ENCODE measurements around the gene EPB41L4B.
"Not testable (repeated sequence)": the region's sequence is repeated elsewhere in the genome, so short reads cannot be mapped to it uniquely, and the experiment has no call there.

The EPB41L4B gene

DNA sequence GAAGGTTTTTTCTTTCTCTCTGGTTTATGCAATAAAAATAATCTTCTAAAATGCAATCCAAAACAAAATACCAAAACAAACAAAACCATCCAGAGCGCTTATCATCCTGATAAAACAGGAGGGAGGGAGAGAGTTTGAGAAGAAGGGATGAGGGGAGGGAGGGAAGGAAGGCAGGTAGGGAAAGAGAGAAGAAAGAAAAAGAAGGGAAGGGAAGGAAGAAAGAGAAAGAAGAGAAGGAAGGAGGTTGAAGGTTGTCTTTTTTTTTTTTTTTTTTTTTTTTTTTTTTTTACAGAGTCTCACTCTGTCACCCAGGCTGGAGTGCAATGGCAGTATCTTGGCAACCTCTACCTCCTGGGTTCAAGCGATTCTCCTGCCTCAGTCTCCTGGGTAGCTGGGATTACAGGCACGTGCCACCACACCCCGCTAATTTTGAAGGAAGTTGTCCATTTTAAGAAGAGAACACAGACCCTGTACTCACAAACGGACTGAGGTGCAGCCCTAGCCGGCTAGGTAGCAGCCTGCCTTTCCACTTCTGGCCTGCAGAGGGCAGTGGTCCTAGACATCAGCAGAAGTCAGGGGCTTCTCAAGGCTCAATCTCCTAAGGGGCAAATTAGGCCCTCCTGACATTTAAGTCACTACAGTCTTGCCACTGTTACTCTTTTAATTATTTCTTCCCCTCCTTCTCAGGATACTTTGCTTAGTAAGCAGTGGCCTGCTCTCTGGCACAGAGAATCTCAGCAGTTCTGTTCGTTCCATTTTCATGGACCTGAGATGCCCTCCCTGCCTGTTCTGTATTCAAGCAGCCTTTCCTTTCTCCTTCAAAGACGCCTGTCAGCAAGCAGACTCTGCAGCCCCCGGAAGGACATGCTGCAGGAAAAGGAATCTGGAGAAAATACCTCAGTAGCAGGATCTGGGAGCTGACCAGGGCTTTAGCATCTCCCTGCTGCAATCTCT is 76.4 kb downstream of the EPB41L4B start:
- DNase-seq (ENCODE audit: low read depth) = peak; percentile 71

GRCh38 chr9:109242741-109243140 is 78.1 kb downstream of the EPB41L4B start:
- DNase-seq (ENCODE audit: low read depth) = no peak

- no peak for DNase-seq (ENCODE audit: low read depth)
Measured at GRCh38 chr9:109242014-109242413, 78.8 kb downstream of the EPB41L4B start.

DNA sequence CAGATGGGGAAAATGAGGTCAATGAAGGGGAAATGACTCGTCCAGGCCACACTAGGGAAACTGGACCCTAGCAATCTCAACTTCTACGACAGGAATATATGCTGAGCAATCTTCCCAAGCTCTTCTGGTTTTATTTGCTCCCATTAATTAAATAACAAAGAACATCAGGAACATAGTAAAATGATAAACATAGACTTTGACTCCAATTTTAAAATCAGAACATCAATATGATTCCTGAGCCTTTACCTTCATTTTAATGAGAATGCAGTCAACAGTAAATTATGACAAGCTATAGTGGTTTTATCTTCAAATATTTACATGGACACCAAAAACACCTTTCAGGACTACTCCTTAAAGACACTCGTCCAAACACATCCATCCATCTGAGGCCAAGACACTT is 79.7 kb downstream of the EPB41L4B start:
- no peak for DNase-seq (ENCODE audit: low read depth)

DNA sequence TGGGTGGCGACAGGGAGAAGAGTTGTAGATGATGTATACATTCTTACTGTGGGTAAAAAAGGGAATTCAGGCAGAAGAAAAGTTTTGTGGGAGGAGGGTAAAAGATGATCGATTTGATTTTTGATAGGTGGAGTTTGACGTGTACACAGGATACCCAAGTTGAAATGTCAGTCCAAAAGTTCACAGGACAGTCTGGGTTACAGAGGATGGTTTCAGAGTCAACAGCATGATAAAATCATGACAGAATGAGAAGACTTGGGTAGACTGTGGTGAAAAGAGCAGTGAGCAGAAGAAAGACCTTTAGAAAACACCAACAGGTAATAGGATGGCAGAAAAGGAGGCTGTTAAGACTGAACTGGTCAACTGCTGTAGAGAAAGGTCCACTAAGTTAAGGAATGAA is 81.6 kb downstream of the EPB41L4B start:
- no peak for DNase-seq (ENCODE audit: low read depth)

DNA sequence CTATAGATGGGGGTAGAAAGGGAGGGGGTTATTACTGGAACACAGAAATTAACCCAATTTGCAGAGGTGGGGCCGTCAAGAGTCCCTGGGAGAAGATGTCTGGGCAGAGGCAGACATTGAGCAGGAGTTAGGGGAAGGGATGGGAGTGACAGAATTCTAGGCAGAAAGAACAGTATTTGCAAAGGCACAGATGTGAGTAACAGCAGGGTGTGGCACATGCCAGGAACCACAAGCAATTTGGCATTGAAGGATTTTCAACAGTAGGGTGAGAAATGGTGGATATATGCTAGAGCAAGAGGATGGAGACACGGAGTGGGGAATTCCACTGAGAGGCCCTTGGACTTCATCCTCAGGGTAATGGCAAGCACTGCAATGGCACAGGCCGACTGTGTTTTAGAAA is 82.2 kb downstream of the EPB41L4B start:
- no peak for DNase-seq (ENCODE audit: low read depth)

GRCh38 chr9:109238125-109238524 is 82.7 kb downstream of the EPB41L4B start:
- DNase-seq (ENCODE audit: low read depth) = no peak

GRCh38 chr9:109232449-109233237 is 88.2 kb downstream of the EPB41L4B start:
- DNase-seq (ENCODE audit: low read depth) = peak; percentile 81

GRCh38 chr9:109231593-109231992 is 89.3 kb downstream of the EPB41L4B start:
- no peak for DNase-seq (ENCODE audit: low read depth)

DNA sequence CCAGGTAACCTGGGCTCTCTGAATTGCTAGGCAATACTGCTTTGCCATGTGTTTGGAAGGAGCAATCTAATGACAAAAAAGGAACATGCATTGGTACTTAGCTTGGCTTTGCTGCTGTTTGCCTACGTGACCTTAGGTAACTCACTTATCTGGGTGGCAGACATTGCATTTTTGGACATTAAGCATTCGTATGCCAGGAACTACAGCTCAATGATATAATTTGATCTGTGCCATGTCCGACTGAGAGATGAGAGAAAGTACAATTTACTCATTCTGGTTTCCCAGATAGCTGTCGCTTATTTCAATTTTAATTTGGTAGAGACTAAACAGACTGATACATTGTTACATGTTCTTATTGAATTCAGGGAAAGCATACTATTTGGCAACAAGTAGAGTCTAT is 90.6 kb downstream of the EPB41L4B start:
- no peak for DNase-seq (ENCODE audit: low read depth)

- no peak for DNase-seq (ENCODE audit: low read depth)
Measured at GRCh38 chr9:109229682-109230081, 91.2 kb downstream of the EPB41L4B start.

DNA sequence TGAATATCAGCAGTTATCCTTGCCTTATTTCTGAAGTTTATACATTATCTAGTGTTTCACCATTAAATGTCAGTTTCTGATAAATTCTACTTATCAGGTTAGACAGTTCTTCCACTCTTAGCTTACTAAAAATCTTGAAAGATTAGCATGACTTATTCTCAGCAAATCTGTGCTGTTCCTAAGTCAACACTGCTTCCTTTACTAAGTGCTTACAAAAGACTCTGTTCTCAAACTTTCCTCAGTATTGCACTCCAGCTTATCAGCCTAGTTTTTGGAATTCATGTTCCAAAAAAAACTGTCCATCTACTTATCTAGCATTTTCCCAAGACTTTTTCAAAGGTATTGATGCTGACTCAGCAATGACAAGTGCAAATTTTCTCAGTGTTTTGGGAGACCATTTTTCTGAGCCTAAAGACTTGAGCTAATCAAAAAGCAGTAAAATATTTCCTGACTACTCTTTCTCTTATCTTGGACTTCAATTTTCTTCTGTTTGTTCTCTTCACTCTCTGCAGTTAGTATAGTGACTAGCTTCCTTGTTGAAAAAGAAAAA is 92.7 kb downstream of the EPB41L4B start:
- DNase-seq (ENCODE audit: low read depth) = no peak

DNA sequence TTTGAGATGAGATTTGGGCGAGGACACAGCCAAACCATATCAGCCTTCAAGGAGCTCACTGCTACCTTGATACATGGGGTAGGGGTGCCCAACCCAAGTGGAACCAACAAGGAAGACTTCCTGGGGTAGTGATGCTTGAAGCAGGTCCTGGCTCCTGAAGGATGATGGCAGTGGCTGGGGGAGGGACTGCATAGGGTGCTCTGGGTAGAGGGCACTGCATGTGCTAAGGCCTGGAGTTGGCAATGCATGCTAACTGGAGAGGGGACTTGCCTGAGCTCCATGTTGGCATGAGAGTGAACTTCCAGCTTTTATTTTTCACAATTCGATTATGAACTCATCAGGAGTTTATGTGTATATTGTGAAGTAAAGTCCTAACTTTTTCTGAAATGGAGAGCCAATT is 95.2 kb downstream of the EPB41L4B start:
- DNase-seq (ENCODE audit: low read depth) = no peak

DNA sequence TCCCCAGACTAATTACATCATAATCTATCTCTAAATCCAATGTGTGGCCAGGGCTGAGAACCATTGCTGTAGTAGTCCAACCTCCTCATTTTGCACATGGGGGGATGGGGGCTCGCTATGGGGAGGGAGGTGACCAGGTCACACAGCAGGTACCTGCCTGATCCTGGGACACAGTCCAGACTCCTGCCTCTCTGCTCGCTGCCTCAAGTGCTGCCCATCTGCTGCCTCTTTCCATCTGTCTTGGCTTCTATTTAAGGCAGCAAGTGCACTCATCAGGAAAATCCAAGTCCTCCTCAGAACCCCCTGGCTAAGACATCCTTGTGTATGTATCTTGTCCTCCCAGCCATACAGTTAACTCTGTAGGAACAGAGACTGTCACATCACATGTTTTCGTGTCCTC is 96.1 kb downstream of the EPB41L4B start:
- no peak for DNase-seq (ENCODE audit: low read depth)

DNA sequence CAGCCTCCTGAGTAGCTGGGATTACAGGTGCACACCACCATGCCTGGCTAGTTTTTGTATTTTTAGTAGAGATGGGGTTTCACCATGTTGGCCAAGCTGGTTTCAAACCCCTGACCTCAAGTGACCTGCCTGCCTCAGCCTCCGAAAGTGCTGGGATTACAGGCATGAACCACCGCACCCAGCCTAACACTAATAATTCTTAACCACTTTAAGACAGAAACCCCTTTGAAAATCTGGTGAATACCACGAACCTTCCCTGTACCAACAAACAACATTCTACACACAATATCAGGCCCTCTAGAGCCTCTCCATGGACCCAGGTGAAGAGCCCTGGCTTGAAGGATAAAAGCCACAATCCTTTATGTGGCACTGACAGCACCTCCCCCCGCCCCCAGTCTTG is 102.6 kb downstream of the EPB41L4B start:
- not testable (repeated sequence) for DNase-seq (ENCODE audit: low read depth)

DNA sequence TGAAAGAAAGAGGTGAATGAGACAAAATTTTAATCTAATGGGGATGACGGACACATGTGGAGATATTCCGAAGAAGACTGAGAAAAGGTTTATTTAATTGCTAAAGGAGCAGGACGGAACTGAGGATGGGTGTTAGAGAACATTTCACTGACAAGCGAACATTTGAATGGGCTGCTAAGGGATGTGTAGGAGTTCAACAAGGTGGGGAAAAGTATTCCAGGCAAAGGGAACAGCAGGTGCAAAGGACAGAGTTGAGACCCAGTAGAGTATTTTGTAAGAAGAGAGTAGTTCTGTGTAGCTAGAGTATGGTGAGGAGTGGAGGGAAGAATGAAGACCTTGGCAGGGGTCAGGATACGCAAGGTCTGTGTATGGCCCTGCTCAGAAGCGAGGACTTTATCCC is 106.4 kb downstream of the EPB41L4B start:
- no peak for DNase-seq (ENCODE audit: low read depth)

- peak; percentile 17 for DNase-seq (ENCODE audit: low read depth)
Measured at GRCh38 chr9:109213285-109214121, 107.4 kb downstream of the EPB41L4B start.

DNA sequence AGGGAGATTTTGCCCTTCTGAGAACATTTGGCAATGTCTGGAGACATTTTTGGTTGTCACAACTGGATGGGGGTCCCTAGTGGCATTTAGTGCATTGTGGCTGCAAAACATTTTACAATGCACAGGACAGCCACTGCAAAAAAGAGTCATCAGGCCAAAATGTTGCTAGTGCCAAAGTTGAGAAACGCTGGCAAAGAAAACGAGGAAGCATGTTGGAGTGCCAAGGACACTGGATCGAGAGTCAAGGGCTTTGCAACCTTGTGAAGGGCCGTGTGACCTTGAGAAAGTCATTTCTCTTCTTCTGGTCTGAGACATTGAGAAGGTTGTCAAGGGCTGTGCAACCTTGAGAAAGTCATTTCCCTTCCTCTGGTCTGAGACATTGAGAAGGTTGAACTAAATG is 108.1 kb downstream of the EPB41L4B start:
- DNase-seq (ENCODE audit: low read depth) = no peak

DNA sequence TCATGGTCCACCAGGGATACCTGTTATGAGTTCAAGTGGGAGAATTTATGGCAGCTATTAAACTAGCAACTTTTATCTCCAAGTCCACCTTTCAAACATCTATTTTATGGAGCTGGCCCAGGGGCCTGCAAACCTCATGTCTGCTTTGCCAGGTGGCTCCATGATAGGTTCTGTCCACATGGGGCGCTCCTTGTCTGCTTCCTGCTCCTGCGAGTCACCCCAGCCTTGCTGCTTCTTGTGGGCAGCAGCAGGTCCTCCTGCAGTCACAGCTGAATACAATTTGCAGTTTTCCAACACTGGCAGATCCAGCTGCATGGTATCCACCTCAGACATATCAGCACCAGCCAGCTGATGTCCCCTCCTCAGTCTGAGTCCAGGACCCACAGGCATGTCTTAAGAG is 114.2 kb downstream of the EPB41L4B start:
- DNase-seq (ENCODE audit: low read depth) = no peak

GRCh38 chr9:109205526-109205925 is 115.3 kb downstream of the EPB41L4B start:
- no peak for DNase-seq (ENCODE audit: low read depth)

DNA sequence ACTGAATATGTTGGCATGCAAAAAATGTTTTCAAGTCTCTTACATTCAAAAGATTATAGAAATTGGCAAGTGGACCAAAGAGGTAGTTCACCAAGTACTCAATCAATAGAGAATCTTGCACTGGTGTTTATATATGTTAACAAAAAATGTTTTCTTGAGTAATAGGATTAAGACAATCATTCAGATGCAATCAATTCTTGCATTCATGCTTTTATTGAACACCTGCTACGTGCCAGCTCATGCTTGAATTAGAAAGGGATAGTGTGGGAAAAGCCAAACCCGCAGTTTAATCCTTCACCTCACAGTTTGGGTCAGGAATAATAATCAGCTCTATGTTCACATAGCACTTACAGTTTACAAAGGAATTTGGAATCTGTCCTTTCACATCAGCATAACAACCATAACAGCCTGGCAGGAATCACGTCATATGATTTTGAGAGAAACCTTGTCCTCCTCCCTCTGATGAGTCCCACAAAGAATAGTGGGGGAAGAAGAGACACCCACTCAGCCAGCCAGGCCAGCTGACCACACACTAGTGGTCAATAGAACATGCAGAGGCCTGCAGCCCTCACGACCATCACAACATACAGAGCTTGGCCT is 117.0 kb downstream of the EPB41L4B start:
- DNase-seq (ENCODE audit: low read depth) = peak; percentile 15

Measured in iris pigment epithelial cell (primary cell).